ENCODE results near the gene C13orf42.
A peak's percentile ranks its signal among the peaks of the same experiment; 100 is the strongest.
"Not testable (repeated sequence)": the region's sequence is repeated elsewhere in the genome, so short reads cannot be mapped to it uniquely, and the experiment has no call there.

GRCh38 chr13:51120873-51121272 lies 9.8 kb upstream of the C13orf42 start:
- TF ChIP-seq JUND (IDR thresholded peaks at IDR 0.05; ENCODE audit: low read depth, low read length); BCL11A (IDR thresholded peaks at IDR 0.05; ENCODE audit: low read depth, low read length); USF2 (IDR thresholded peaks at IDR 0.05; ENCODE audit: borderline replicate concordance, low read depth, low read length): not testable (repeated sequence)
- TF ChIP-seq CTCF (IDR thresholded peaks at IDR 0.05 in 2 of 3, conservative IDR thresholded peaks at IDR 0.05 in 1 of 3; ENCODE audit: control insufficient read depth in 2 of 3, extremely low read depth in 1 of 3, insufficient read depth in 1 of 3, low read depth in 3 of 3, low read length in 3 of 3): peak; percentile 18 to 48 (median 22); a peak in 2 of 6 replicates

Data from GM12878 (cell line).